K562 (cell line): Measurements from ENCODE around the gene ZNRD2. TPM values are rescaled to one million over a fixed set of nuclear protein-coding genes. Genes with fewer than 3 reads are reported as not detected.

Source experiments
- ADNP ChIP-seq: fragments of 200-800 bp; sonication (Bioruptor generic); IDR thresholded peaks from 2 replicates; pipeline ENCODE4 v1.6.1; 2016; ENCODE audit warnings: missing genetic modification characterization, missing compliant biosample characterization
- ARHGAP35 ChIP-seq: fragments of 450-650 bp; IDR thresholded peaks from 2 replicates; pipeline ENCODE4 v1.6.1; 2018; ENCODE audit not compliant: partially characterized antibody
- ATF4 ChIP-seq: fragments of 450-650 bp; formaldehyde crosslinking; IDR thresholded peaks from 2 replicates; pipeline ENCODE4 v1.4.0; 2022; ENCODE audit warnings: mild to moderate bottlenecking, moderate library complexity
- CREB1 ChIP-seq, 2 experiments: sonication (generic) in 1 of 2; formaldehyde crosslinking in 1 of 2; IDR thresholded peaks; 2 replicates each; pipeline versions ENCODE4 v1.6.1 to v1.8.0; 2012 to 2022; ENCODE audit warnings: inconsistent platforms in 1 of 2, mild to moderate bottlenecking in 1 of 2, missing genetic modification reagents in 1 of 2, moderate library complexity in 1 of 2
- CREM ChIP-seq: IDR thresholded peaks from 2 replicates; pipeline ENCODE4 v1.6.1; 2014; ENCODE audit warnings: antibody characterized with exemption, low read depth
- E2F6 ChIP-seq, 2 experiments: IDR thresholded peaks; 2 replicates each; pipeline ENCODE4 v1.6.1; 2011; ENCODE audit warnings: borderline replicate concordance in 1 of 2, control low read depth in 1 of 2, low read depth in 1 of 2, low read length in 1 of 2, mild to moderate bottlenecking in 1 of 2, mixed read lengths in 1 of 2, moderate library complexity in 1 of 2; ENCODE audit not compliant: insufficient read depth in 1 of 2, insufficient read length in 1 of 2, poor library complexity in 1 of 2, severe bottlenecking in 1 of 2; ENCODE audit errors: extremely low read depth in 1 of 2
- ESRRA ChIP-seq: fragments of 450-650 bp; IDR thresholded peaks from 2 replicates; pipeline ENCODE4 v1.6.1; 2014; ENCODE audit warnings: low read depth, mild to moderate bottlenecking, moderate library complexity, borderline replicate concordance
- ID3 ChIP-seq, 2 experiments: fragments of 250-450 bp in 1 of 2; fragments of 450-650 bp in 1 of 2; sonication (Bioruptor Pico) in 1 of 2; IDR thresholded peaks; 2 replicates each; pipeline versions ENCODE4 v1.6.1 to v1.8.0; 2016 to 2021; ENCODE audit warnings: mild to moderate bottlenecking in 2 of 2, moderate library complexity in 2 of 2, missing compliant biosample characterization in 1 of 2, missing genetic modification characterization in 1 of 2
- KAT2B ChIP-seq: IDR thresholded peaks from one replicate; pipeline ENCODE4 v1.6.1; 2012; ENCODE audit warnings: low read depth, mild to moderate bottlenecking, control low read depth, inconsistent platforms, low read length, moderate library complexity
- KAT7 ChIP-seq: sonication (generic); formaldehyde crosslinking; IDR thresholded peaks from 2 replicates; pipeline ENCODE4 v1.8.0; 2022; ENCODE audit warnings: missing genetic modification reagents, mild to moderate bottlenecking, borderline replicate concordance
- MAZ ChIP-seq, 2 experiments: fragments of 450-650 bp in 1 of 2; sonication (generic) in 1 of 2; formaldehyde crosslinking; IDR thresholded peaks in 1 of 2; conservative IDR thresholded peaks in 1 of 2; 2 replicates each; pipeline versions ENCODE4 v1.4.0 to v1.5.0; 2020; ENCODE audit warnings: mild to moderate bottlenecking in 1 of 2, missing genetic modification reagents in 1 of 2
- NFIC ChIP-seq: fragments of 450-650 bp; IDR thresholded peaks from 2 replicates; pipeline ENCODE4 v1.6.1; 2017; ENCODE audit warnings: mild to moderate bottlenecking, inconsistent platforms
- PHF8 ChIP-seq: fragments of 200-600 bp; sonication (generic); IDR thresholded peaks from 2 replicates; pipeline ENCODE4 v1.6.1; 2012; ENCODE audit warnings: mixed run types, mild to moderate bottlenecking, inconsistent platforms, low read length, moderate library complexity, borderline replicate concordance
- POLR2G ChIP-seq: fragments of 200-400 bp; formaldehyde crosslinking; IDR thresholded peaks from 2 replicates; pipeline ENCODE4 v1.6.1; 2017; ENCODE audit warnings: low read depth, mild to moderate bottlenecking, antibody characterized with exemption, low read length, moderate library complexity
- SUPT5H ChIP-seq: fragments of 450-650 bp; IDR thresholded peaks from 2 replicates; pipeline ENCODE4 v1.6.1; 2016
- TFE3 ChIP-seq: fragments of 450-650 bp; formaldehyde crosslinking; IDR thresholded peaks from 2 replicates; pipeline ENCODE4 v1.4.0; 2020; ENCODE audit warnings: mild to moderate bottlenecking, mixed read lengths
- TGIF2 ChIP-seq: sonication (generic); formaldehyde crosslinking; IDR thresholded peaks from 2 replicates; pipeline ENCODE4 v1.8.1; 2022; ENCODE audit warnings: mild to moderate bottlenecking, missing genetic modification reagents, moderate library complexity
- ZBTB9 ChIP-seq: fragments of 450-650 bp; formaldehyde crosslinking; IDR thresholded peaks from 2 replicates; pipeline ENCODE4 v1.4.0; 2020; ENCODE audit warnings: mild to moderate bottlenecking, moderate library complexity
- ZNF384 ChIP-seq: IDR thresholded peaks from 2 replicates; pipeline ENCODE4 v1.6.1; 2012; ENCODE audit warnings: low read depth, low read length, improper control_type of control experiment
- ZNF764 ChIP-seq: fragments of 250-450 bp; sonication (Bioruptor Pico); IDR thresholded peaks from 2 replicates; pipeline ENCODE4 v1.4.0; 2020; ENCODE audit warnings: low read depth, mild to moderate bottlenecking, moderate library complexity
- ZSCAN29 ChIP-seq: fragments of 450-650 bp; IDR thresholded peaks from 2 replicates; pipeline ENCODE4 v1.6.1; 2017
- polyA plus RNA-seq, 8 experiments: library from polyadenylated mRNA; depleted of rRNA in 4 of 8; stranded (reverse) in 5 of 8; unstranded in 3 of 8; fragments of >200 nt; fragmentation: Nextera tagmentation in 2 of 8; fragmentation: Illumina TruSeq in 1 of 8; extraction: Ambion mirVana in 2 of 8; extraction: Trizol in 1 of 8; gene quantifications; 2 replicates each; pipeline versions ENCODE4 v1.2.1 to v1.2.3, GENCODE V29; 2011 to 2014; ENCODE audit warnings: inconsistent platforms in 1 of 8, missing spikeins in 1 of 8
- total RNA-seq, 7 experiments: library from RNA; depleted of rRNA in 6 of 7; stranded (reverse); fragments of >200 nt in 6 of 7; fragmentation: Illumina TruSeq in 2 of 7; extraction: Trizol in 2 of 7; gene quantifications; 2 replicates each; pipeline versions ENCODE4 v1.2.1 to v1.2.3, GENCODE V29; 2011 to 2021; ENCODE audit warnings: low replicate concordance in 1 of 7

The ZNRD2 gene
- total and polyA plus RNA-seq, 9 of the 15 experiments (the other 6 are each of a cell fraction or from before 2014, with no cell fraction given): 13.4 to 129 (median 60.4) TPM

- TF ChIP-seq ADNP (tag) (no peak), NFIC (no peak), PHF8 (peak; percentile 79; the same call in 1 of the 2 replicates), CREB1 (IDR thresholded peaks at IDR 0.05) (no peak), CREB1 (CRISPR knock-in tag; IDR thresholded peaks at IDR 0.05) (peak; percentile 66), SUPT5H (peak; percentile 57), CREM (peak; percentile 15; the same call in 1 of the 2 replicates), TGIF2 (CRISPR knock-in tag) (peak; percentile 68; the same call in 1 of the 2 replicates), ID3 (CRISPR knock-in tag; IDR thresholded peaks at IDR 0.05) (no peak), ID3 (tag; IDR thresholded peaks at IDR 0.05) (no peak), ZNF384 (no peak), TFE3 (CRISPR knock-in tag) (peak; percentile 76), ZSCAN29 (no peak), KAT7 (peak; percentile 78; the same call in 1 of the 2 replicates), ATF4 (CRISPR knock-in tag) (no peak), POLR2G (peak; percentile 80), ARHGAP35 (no peak), ZBTB9 (CRISPR knock-in tag) (peak; percentile 41; the same call in 1 of the 2 replicates), ZNF764 (no peak), KAT2B (no peak), E2F6 (IDR thresholded peaks at IDR 0.05; ENCODE audit: borderline replicate concordance in 1 of 2, extremely low read depth in 1 of 2, insufficient read depth in 1 of 2, insufficient read length in 1 of 2, low read depth in 1 of 2, low read length in 1 of 2, poor library complexity in 1 of 2, severe bottlenecking in 1 of 2) (peak in 1 of 2 experiments; percentile 24), ESRRA (0 out of 2 replicates have a peak, but pooled peaks have one; percentile 22), MAZ (CRISPR knock-in tag; conservative IDR thresholded peaks at IDR 0.05 in 1 of 2, IDR thresholded peaks at IDR 0.05 in 1 of 2) (peak; percentile 73 to 76)
Measured at GRCh38 chr11:65524741-65525545, 45.3 kb upstream of the ZNRD2 start, which contains the start of gene SCYL1 (continued).
